HepG2 (cell line): Measurements from ENCODE around the gene IQCE. TPM values are rescaled to one million over a fixed set of nuclear protein-coding genes. Genes with fewer than 3 reads are reported as not detected.

Source experiments
- ATAC-seq: fragments of 200-7000 bp; cut with Tn5 transposase; 3 replicates; pipeline ENCODE4 v1.9.1; 2020; ENCODE audit warnings: mild to moderate bottlenecking, moderate library complexity
- BruUV-seq: library from RNA; stranded (reverse); fragments of 400-500 nt; replicated peaks from 2 replicates; lab custom pipeline; 2021; lab: Mats Ljungman, UMichigan
- CTCF ChIA-PET: fragments of 300-600 bp; formaldehyde crosslinking; extraction: SDS; loops from one replicate; lab custom pipeline; 2021; ENCODE audit warnings: low total read pairs, inconsistent platforms, low intra/inter-chr PET ratio; lab: Yijun Ruan, JAX
- POLR2A ChIA-PET: fragments of 350-600 bp; sonication (Branson Sonifier 250); formaldehyde crosslinking; loops from one replicate; lab custom pipeline; 2020; ENCODE audit warnings: antibody characterized with exemption, inconsistent platforms; lab: Yijun Ruan, JAX
- DNase-seq: peaks from one replicate; pipeline ENCODE4 v3.0.0-alpha.2; 2015; ENCODE audit warnings: low spot score
- FAIRE-seq: peaks from 3 replicates; lab custom pipeline; 2011; peaks lifted over from hg19 to GRCh38; lab: Jason Lieb, UNC
- H2AFZ ChIP-seq: one replicate; pipeline ENCODE4 v1.6.1; 2011; ENCODE audit warnings: low read length, inconsistent platforms
- H3K27ac ChIP-seq: fragments of 300-600 bp; 3 replicates; pipeline ENCODE4 v1.8.0; 2011; ENCODE audit warnings: mixed run types, mild to moderate bottlenecking, mixed read lengths, low read length, inconsistent platforms; ENCODE audit not compliant: insufficient read depth; ENCODE audit errors: extremely low read length
- H3K27me3 ChIP-seq, 2 experiments: fragments of 200-600 bp in 1 of 2; 2 replicates in 1 of 2; 3 replicates in 1 of 2; pipeline versions ENCODE4 v1.6.0 to v1.8.0; 2011; ENCODE audit warnings: low read length in 2 of 2, mild to moderate bottlenecking in 2 of 2, moderate library complexity in 2 of 2, inconsistent platforms in 1 of 2; ENCODE audit not compliant: insufficient read depth in 2 of 2, control insufficient read depth in 1 of 2
- H3K36me3 ChIP-seq, 2 experiments: fragments of 200-600 bp in 1 of 2; replicated peaks in 1 of 2; 2 replicates in 1 of 2; 3 replicates in 1 of 2; pipeline versions ENCODE4 v1.5.1 to v1.8.0; 2011; ENCODE audit warnings: low read length in 2 of 2, inconsistent platforms in 1 of 2; ENCODE audit not compliant: insufficient read depth in 2 of 2, control insufficient read depth in 1 of 2
- H3K4me1 ChIP-seq: 2 replicates; pipeline ENCODE4 v1.5.1; 2012; ENCODE audit warnings: low read length, inconsistent platforms; ENCODE audit not compliant: insufficient read depth
- H3K4me2 ChIP-seq: 2 replicates; pipeline ENCODE4 v1.6.0; 2011; ENCODE audit warnings: low read depth, low read length, inconsistent platforms
- H3K4me3 ChIP-seq, 3 experiments: fragments of 200-600 bp in 1 of 3; sonication (generic), shearing (Covaris generic) in 1 of 3; replicated peaks in 1 of 3; 2 replicates each; pipeline ENCODE4 v1.5.1; 2011 to 2016; ENCODE audit warnings: low read length in 3 of 3, inconsistent platforms in 2 of 3, low read depth in 2 of 3, mild to moderate bottlenecking in 2 of 3, control low read depth in 1 of 3, mixed read lengths in 1 of 3; ENCODE audit not compliant: insufficient read depth in 1 of 3
- H3K79me2 ChIP-seq: one replicate; pipeline ENCODE4 v1.6.1; 2011; ENCODE audit warnings: low read length, inconsistent platforms; ENCODE audit not compliant: insufficient read depth
- H3K9ac ChIP-seq: 2 replicates; pipeline ENCODE4 v1.6.0; 2011; ENCODE audit warnings: mild to moderate bottlenecking, low read depth, low read length, inconsistent platforms; ENCODE audit not compliant: insufficient read depth
- H3K9me3 ChIP-seq: 2 replicates; pipeline ENCODE4 v1.5.1; 2012; ENCODE audit warnings: mild to moderate bottlenecking, low read length
- H4K20me1 ChIP-seq: 2 replicates; pipeline ENCODE4 v1.6.0; 2011; ENCODE audit warnings: inconsistent platforms, mild to moderate bottlenecking, low read length, moderate library complexity; ENCODE audit not compliant: insufficient read depth
- DNMT3B ChIP-seq: conservative IDR thresholded peaks from 2 replicates; pipeline ENCODE4 v1.6.1; 2016; ENCODE audit warnings: missing biosample characterization, control low read depth
- HOXA3 ChIP-seq: sonication (generic); formaldehyde crosslinking; IDR thresholded peaks from 2 replicates; pipeline ENCODE4 v1.5.0; 2020; ENCODE audit warnings: missing genetic modification reagents
- HOXA5 ChIP-seq: sonication (generic); formaldehyde crosslinking; IDR thresholded peaks from 2 replicates; pipeline ENCODE4 v1.4.0; 2020; ENCODE audit warnings: missing genetic modification reagents
- KAT8 ChIP-seq: IDR thresholded peaks from 2 replicates; pipeline ENCODE4 v1.6.1; 2016; ENCODE audit warnings: missing genetic modification reagents, missing compliant biosample characterization
- NR1H2 ChIP-seq: sonication (generic); formaldehyde crosslinking; IDR thresholded peaks from 2 replicates; pipeline ENCODE4 v1.8.1; 2022; ENCODE audit warnings: low read depth, missing genetic modification reagents, borderline replicate concordance
- PHF5A ChIP-seq: IDR thresholded peaks from one replicate; pipeline ENCODE4 v1.6.1; 2018; ENCODE audit warnings: low read depth, missing genetic modification reagents; ENCODE audit not compliant: unreplicated experiment
- ZFYVE20 ChIP-seq: sonication (generic); formaldehyde crosslinking; IDR thresholded peaks from 2 replicates; pipeline ENCODE4 v1.8.0; 2023; ENCODE audit warnings: low read depth, mild to moderate bottlenecking, moderate library complexity, missing genetic modification reagents, borderline replicate concordance
- WGBS: methylation state at CpG from one replicate; pipeline ENCODE4 v1.1.6; 2017; ENCODE audit warnings: low lambda C conversion rate; 5-methylcytosine and 5-hydroxymethylcytosine counted together
- in situ Hi-C: cut with HindIII; loops from 2 replicates; pipeline ENCODE4 v1.10.0; 2017; ENCODE audit warnings: low pct_unique_long_range_greater_than_20kb; ENCODE audit not compliant: extremely low pct_ligation_motif_present
- intact Hi-C: fragments of 100-400 bp; cut with micrococcal nuclease; formaldehyde crosslinking; loops from one replicate; pipeline ENCODE4 v1.10.0; 2022; ENCODE audit not compliant: unreplicated experiment
- polyA plus RNA-seq, 8 experiments: library from polyadenylated mRNA; depleted of rRNA in 3 of 8; stranded (reverse) in 7 of 8; unstranded in 1 of 8; fragments of >200 nt; fragmentation: Illumina TruSeq in 4 of 8; extraction: Trizol in 4 of 8; gene quantifications; 2 replicates each; pipeline versions ENCODE4 v1.2.1 to v1.2.3, GENCODE V29; 2011 to 2016; ENCODE audit warnings: low read depth in 4 of 8, missing spikeins in 1 of 8, mixed read lengths in 1 of 8; ENCODE audit not compliant: insufficient read depth in 1 of 8
- total RNA-seq, 5 experiments: library from RNA; depleted of rRNA; stranded (reverse); fragments of >200 nt; fragmentation: Illumina TruSeq; extraction: Trizol; gene quantifications; 2 replicates each; pipeline ENCODE4 v1.2.3, GENCODE V29; 2016; ENCODE audit warnings: low read depth in 1 of 5
- TF ChIP-seq, protein P1 (sequence below): sonication (generic); formaldehyde crosslinking; IDR thresholded peaks from 2 replicates; pipeline ENCODE4 v1.4.0; 2020; ENCODE audit warnings: missing genetic modification reagents
- TF ChIP-seq, protein P2 (sequence below): sonication (generic); formaldehyde crosslinking; IDR thresholded peaks from one replicate; pipeline ENCODE4 v1.5.1; 2020; ENCODE audit warnings: mild to moderate bottlenecking, missing genetic modification reagents; ENCODE audit errors: not compliant biosample characterization
- TF ChIP-seq, protein P3 (sequence below): sonication (generic); formaldehyde crosslinking; IDR thresholded peaks from 2 replicates; pipeline ENCODE4 v1.4.0; 2020; ENCODE audit warnings: missing genetic modification reagents
- TF ChIP-seq, protein P4 (sequence below), 2 experiments: sonication (generic) in 1 of 2; formaldehyde crosslinking in 1 of 2; IDR thresholded peaks; 2 replicates each; pipeline versions ENCODE4 v1.4.0 to v1.6.1; 2018 to 2020; ENCODE audit warnings: missing genetic modification reagents in 2 of 2, borderline replicate concordance in 1 of 2, low read depth in 1 of 2, mild to moderate bottlenecking in 1 of 2, missing biosample characterization in 1 of 2

The IQCE gene
- total and polyA plus RNA-seq, 2 of the 13 experiments (the other 11 are each of a cell fraction or from before 2014, with no cell fraction given) = 1.5 to 2.5 TPM

DNA sequence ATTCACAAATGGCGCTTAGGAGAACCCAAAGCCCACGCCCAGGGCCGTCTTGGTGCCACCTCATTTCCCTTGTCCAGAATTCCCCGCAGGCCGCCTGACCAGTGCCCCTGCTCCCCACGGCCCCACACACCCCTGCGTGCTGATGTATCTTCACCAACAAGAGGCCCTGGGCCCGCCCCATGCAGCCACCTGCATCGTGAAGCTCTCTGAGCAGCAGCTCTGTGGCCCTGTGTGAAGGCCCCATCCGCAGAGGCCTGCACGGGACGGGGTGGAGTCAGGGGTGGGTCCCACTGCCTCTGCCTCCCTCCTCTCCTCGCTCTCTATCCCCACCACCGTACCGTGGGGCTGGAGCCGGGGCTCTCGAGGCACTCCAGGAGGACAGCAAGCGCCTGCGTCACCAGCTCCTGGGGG, 18.1 kb upstream of the IQCE start:
- Histone ChIP-seq H3K79me2 (no peaks in the 10 kb centered on the region), H3K4me2 (no peak overlapping the region), H2AFZ (no peak overlapping the region), H3K36me3 (peaks cover 16 to 24% of the 10 kb centered on the region in 2 experiments; a peak in 4 of 5 replicates), H4K20me1 (no peaks in the 10 kb centered on the region), H3K27ac (no peak overlapping the region), H3K9me3 (no peaks in the 10 kb centered on the region), H3K4me3 (no peak overlapping the region), H3K27me3 (no peaks in the 10 kb centered on the region), H3K4me1 (no peaks in the 10 kb centered on the region), H3K9ac (no peak overlapping the region)
- CTCF ChIA-PET = no interaction called here
- POLR2A ChIA-PET = no interaction called here
- in situ Hi-C loops (no loop called here), intact Hi-C loops (no loop called here)
- DNase-seq (no peak), FAIRE-seq (no peak), ATAC-seq (no peak)
- WGBS = 100% methylated on average over 16 of the region's 19 CpGs
- no TSS peak for BruUV-seq
- TF ChIP-seq, protein P1, sequence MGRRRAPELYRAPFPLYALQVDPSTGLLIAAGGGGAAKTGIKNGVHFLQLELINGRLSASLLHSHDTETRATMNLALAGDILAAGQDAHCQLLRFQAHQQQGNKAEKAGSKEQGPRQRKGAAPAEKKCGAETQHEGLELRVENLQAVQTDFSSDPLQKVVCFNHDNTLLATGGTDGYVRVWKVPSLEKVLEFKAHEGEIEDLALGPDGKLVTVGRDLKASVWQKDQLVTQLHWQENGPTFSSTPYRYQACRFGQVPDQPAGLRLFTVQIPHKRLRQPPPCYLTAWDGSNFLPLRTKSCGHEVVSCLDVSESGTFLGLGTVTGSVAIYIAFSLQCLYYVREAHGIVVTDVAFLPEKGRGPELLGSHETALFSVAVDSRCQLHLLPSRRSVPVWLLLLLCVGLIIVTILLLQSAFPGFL (CRISPR knock-in tag) = no peak
- TF ChIP-seq KAT8 (CRISPR knock-in tag) = no peak
- no peak for TF ChIP-seq PHF5A
- no peak for TF ChIP-seq NR1H2 (CRISPR knock-in tag)
- no peak for TF ChIP-seq ZFYVE20 (CRISPR knock-in tag)
- no peak for TF ChIP-seq DNMT3B (CRISPR knock-in tag)
- TF ChIP-seq, protein P2, sequence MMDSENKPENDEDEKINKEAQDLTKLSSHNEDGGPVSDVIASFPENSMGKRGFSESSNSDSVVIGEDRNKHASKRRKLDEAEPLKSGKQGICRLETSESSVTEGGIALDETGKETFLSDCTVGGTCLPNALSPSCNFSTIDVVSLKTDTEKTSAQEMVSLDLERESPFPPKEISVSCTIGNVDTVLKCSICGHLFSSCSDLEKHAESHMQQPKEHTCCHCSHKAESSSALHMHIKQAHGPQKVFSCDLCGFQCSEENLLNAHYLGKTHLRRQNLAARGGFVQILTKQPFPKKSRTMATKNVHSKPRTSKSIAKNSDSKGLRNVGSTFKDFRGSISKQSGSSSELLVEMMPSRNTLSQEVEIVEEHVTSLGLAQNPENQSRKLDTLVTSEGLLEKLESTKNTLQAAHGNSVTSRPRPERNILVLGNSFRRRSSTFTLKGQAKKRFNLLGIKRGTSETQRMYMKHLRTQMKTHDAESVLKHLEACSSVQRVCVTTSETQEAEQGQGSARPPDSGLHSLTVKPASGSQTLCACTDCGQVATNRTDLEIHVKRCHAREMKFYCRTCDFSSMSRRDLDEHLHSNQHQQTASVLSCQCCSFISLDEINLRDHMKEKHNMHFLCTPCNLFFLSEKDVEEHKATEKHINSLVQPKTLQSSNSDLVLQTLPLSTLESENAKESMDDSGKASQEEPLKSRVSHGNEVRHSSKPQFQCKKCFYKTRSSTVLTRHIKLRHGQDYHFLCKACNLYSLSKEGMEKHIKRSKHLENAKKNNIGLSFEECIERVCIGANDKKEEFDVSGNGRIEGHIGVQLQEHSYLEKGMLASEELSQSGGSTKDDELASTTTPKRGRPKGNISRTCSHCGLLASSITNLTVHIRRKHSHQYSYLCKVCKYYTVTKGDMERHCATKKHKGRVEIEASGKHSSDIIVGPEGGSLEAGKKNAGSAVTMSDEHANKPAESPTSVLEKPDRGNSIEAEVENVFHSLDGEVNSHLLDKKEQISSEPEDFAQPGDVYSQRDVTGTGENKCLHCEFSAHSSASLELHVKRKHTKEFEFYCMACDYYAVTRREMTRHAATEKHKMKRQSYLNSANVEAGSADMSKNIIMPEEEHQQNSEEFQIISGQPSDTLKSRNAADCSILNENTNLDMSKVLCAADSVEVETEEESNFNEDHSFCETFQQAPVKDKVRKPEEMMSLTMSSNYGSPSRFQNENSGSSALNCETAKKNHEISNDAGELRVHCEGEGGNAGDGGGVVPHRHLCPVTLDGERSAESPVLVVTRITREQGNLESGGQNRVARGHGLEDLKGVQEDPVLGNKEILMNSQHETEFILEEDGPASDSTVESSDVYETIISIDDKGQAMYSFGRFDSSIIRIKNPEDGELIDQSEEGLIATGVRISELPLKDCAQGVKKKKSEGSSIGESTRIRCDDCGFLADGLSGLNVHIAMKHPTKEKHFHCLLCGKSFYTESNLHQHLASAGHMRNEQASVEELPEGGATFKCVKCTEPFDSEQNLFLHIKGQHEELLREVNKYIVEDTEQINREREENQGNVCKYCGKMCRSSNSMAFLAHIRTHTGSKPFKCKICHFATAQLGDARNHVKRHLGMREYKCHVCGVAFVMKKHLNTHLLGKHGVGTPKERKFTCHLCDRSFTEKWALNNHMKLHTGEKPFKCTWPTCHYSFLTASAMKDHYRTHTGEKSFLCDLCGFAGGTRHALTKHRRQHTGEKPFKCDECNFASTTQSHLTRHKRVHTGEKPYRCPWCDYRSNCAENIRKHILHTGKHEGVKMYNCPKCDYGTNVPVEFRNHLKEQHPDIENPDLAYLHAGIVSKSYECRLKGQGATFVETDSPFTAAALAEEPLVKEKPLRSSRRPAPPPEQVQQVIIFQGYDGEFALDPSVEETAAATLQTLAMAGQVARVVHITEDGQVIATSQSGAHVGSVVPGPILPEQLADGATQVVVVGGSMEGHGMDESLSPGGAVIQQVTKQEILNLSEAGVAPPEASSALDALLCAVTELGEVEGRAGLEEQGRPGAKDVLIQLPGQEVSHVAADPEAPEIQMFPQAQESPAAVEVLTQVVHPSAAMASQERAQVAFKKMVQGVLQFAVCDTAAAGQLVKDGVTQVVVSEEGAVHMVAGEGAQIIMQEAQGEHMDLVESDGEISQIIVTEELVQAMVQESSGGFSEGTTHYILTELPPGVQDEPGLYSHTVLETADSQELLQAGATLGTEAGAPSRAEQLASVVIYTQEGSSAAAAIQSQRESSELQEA = no peak
- TF ChIP-seq, protein P3, sequence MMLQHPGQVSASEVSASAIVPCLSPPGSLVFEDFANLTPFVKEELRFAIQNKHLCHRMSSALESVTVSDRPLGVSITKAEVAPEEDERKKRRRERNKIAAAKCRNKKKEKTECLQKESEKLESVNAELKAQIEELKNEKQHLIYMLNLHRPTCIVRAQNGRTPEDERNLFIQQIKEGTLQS (CRISPR knock-in tag) = no peak
- no peak for TF ChIP-seq HOXA3 (CRISPR knock-in tag)
- TF ChIP-seq, protein P4, sequence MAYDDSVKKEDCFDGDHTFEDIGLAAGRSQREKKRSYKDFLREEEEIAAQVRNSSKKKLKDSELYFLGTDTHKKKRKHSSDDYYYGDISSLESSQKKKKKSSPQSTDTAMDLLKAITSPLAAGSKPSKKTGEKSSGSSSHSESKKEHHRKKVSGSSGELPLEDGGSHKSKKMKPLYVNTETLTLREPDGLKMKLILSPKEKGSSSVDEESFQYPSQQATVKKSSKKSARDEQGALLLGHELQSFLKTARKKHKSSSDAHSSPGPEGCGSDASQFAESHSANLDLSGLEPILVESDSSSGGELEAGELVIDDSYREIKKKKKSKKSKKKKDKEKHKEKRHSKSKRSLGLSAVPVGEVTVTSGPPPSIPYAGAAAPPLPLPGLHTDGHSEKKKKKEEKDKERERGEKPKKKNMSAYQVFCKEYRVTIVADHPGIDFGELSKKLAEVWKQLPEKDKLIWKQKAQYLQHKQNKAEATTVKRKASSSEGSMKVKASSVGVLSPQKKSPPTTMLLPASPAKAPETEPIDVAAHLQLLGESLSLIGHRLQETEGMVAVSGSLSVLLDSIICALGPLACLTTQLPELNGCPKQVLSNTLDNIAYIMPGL (CRISPR knock-in tag; IDR thresholded peaks at IDR 0.05; ENCODE audit: borderline replicate concordance in 1 of 2, low read depth in 1 of 2) = no peak
- TF ChIP-seq HOXA5 (CRISPR knock-in tag) = no peak
